GM19023 (cell line): Measurements from ENCODE around the gene GOLGA6L24.
"Not testable (repeated sequence)": the region's sequence is repeated elsewhere in the genome, so short reads cannot be mapped to it uniquely, and the experiment has no call there.

ENCODE experiments used
- ATAC-seq: cut with Tn5 transposase; IDR thresholded peaks from one replicate; pipeline ENCODE4 v1.9.1; 2021; ENCODE audit warnings: mild to moderate bottlenecking, moderate library complexity; ENCODE audit not compliant: unreplicated experiment

The GOLGA6L24 gene, protein sequence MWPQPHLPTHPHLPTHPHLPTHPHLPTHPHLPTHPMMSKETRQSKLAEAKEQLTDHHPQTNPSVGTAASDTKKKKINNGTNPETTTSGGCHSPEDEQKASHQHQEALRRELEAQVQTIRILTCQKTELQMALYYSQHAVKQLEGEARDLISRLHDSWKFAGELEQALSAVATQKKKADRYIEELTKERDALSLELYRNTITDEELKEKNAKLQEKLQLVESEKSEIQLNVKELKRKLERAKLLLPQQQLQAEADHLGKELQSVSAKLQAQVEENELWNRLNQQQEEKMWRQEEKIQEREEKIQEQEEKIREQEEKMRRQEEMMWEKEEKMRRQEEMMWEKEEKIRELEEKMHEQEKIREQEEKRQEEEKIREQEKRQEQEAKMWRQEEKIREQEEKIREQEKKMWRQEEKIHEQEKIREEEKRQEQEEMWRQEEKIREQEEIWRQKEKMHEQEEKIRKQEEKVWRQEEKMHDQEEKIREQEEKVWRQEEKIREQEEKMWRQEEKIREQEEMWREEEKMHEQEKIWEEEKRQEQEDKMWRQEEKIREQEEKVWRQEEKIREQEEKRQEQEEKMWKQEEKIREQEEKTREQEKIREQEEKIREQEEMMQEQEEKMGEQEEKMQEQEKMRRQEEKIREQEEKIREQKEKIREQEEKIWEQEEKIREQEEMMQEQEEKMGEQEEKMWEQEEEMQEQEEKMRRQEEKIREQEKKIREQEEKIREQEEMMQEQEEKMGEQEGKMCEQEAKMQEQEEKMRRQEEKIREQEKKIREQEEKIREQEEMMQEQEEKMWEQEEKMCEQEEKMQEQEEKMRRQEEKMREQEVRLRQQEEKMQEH

DNA sequence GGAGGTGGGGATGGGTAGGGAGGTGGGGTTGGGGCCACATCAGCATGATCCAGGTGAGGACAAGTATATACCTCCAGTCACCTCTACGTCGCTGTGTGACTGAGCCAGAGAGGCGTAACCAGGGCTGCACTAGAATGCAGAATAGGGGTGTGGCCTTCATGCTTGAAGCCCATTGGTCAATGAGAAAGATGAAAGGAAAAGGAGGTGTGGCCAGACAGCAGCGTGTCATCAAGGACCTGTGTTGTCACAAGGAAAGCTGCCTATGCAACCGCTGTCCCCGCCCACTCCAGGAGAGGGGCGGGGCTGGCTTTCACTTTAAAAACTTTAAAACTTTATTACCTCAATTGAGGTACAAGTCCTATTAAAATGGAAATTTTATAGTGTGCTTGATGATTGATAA, at the start of gene GOLGA6L24:
GOLGA6L24 (minus strand) TSS at position 101 of the 400 bp plus-strand sequence; CDS start at position 40, 61 bp downstream.
- ATAC-seq, result not testable (repeated sequence)

DNA sequence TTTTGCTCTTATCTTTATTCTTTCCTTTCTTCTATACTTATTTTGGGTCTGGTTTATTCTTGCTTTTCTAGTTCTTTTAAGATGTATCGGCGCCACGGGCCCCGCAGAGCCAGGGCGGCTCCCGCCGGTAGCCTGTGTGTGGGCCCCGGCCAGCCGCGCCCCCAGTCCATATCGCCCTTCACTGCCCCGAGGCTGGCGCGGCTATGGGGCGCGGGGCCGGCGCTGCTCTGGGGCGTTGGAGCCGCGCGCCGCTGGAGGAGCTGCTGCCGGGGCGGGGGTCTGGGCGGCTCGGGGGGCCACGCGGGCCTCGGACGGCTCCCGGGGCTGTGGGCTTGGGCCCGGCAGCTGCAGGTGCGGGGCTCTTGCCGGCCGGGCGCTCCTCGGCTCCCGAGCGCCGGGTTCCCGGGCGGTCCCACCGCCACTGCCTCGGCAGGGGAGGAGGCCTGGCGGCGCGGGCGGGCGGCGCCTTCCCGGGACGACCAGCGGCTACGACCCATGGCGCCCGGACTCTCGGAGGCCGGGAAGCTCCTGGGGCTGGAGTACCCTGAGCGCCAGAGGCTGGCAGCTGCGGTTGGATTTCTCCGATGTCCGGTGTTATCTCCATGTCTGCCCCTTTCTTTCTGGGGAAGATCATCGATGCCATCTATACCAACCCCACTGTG, 45.0 kb upstream of the GOLGA6L24 start:
- ATAC-seq, result not testable (repeated sequence)

DNA sequence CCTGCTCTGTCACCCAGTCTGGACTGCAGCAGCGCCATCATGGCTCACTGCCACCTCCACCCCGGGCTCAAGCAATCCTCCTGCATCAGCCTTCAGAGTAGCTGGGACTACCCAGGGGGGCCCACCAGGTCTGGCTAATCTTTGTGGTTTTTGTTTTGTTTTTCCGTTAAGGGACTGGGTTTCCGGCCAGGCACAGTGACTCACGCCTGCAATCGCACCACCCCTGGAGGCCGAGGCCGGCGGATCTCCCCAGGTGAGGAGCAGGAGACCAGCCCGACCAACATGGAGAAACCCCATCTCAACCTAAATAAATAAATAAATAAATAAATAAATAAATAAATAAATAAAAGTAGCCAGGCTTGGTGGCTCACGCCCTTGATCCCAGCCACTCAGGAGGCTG, 38.1 kb upstream of the GOLGA6L24 start:
- not testable (repeated sequence) for ATAC-seq

GRCh38 chr15:28380053-28380452, 22.2 kb upstream of the GOLGA6L24 start:
- ATAC-seq, result not testable (repeated sequence)

GRCh38 chr15:28378364-28378763, 20.5 kb upstream of the GOLGA6L24 start, which contains the start of gene GOLGA8F:
Gene GOLGA8F (plus strand): TSS chr15:28378664. CDS start chr15:28378762, 98 bp downstream.
- not testable (repeated sequence) for ATAC-seq

GRCh38 chr15:28365502-28365901, 7.6 kb upstream of the GOLGA6L24 start:
- ATAC-seq, result not testable (repeated sequence)

GRCh38 chr15:28322129-28322588, 35.7 kb downstream of the GOLGA6L24 start, which contains the start of gene HERC2:
Gene HERC2 (minus strand): TSS chr15:28322179. CDS start chr15:28321433, 746 bp downstream.
- ATAC-seq, result not testable (repeated sequence)

- ATAC-seq, result not testable (repeated sequence)
These were observed 36.4 kb downstream of the GOLGA6L24 start for GRCh38 chr15:28321358-28322078.

- not testable (repeated sequence) for ATAC-seq
These were observed 38.2 kb downstream of the GOLGA6L24 start for GRCh38 chr15:28319725-28320124.

- not testable (repeated sequence) for ATAC-seq
These were observed 39.1 kb downstream of the GOLGA6L24 start for GRCh38 chr15:28318828-28319227.

DNA sequence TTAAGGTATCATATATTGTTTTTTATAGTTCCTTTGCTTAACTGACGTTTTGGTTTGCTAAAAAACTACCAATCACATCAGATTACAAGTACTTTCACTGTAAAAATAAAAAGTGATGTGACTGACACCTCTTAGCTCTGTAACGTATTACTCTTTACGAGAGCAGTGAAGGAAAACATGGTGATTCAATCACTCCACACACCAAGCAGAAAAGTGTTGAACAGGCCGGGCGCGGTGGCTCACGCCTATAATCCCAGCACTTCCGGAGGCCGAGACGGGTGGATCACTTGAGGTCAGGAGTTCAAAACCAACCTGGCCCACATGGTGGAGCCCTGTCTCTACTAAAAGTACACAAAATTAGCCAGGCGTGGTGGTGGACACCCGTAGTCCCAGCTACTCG, 39.8 kb downstream of the GOLGA6L24 start:
- ATAC-seq, result not testable (repeated sequence)

- not testable (repeated sequence) for ATAC-seq
These were observed 40.9 kb downstream of the GOLGA6L24 start for GRCh38 chr15:28316958-28317357.

DNA sequence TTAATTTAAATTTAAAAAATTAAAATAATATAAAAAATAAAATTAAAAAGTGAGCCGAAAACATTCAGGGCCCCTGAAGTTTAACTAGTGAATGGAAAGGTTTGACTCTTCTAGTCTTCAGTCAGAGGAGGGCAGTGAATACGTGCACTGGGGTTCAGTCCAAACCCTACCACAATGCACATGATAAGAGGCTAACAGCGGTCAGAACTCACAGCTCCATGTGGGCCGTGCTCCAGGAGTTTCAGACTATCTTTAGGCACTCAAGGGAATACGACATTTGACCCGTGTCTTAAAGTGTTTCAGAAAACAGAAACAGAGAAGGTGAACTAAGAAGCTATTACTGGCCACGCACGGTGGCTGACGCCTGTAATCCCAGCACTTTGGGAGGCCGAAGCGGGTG, 47.4 kb downstream of the GOLGA6L24 start:
- not testable (repeated sequence) for ATAC-seq

- not testable (repeated sequence) for ATAC-seq
These were observed 49.2 kb downstream of the GOLGA6L24 start for GRCh38 chr15:28308718-28309117.
